GM21737 (cell line): ENCODE measurements around the gene SLC12A3.
"Not testable (repeated sequence)": the region's sequence is repeated elsewhere in the genome, so short reads cannot be mapped to it uniquely, and the experiment has no call there.

Experiments used
- ATAC-seq: cut with Tn5 transposase; IDR thresholded peaks from one replicate; pipeline ENCODE4 v1.9.1; 2021; ENCODE audit warnings: mild to moderate bottlenecking, moderate library complexity; ENCODE audit not compliant: unreplicated experiment

Gene SLC12A3

GRCh38 chr16:56866955-56867830 is 2.2 kb downstream of the SLC12A3 start:
- no peak for ATAC-seq

GRCh38 chr16:56868175-56868574 is 3.2 kb downstream of the SLC12A3 start:
- ATAC-seq: no peak

GRCh38 chr16:56868766-56869165 is 3.8 kb downstream of the SLC12A3 start:
- ATAC-seq: not testable (repeated sequence)

GRCh38 chr16:56869513-56870275 is 4.7 kb downstream of the SLC12A3 start:
- ATAC-seq: no peak

GRCh38 chr16:56870276-56870888 is 5.4 kb downstream of the SLC12A3 start:
- ATAC-seq: no peak

GRCh38 chr16:56871172-56871593 is 6.2 kb downstream of the SLC12A3 start:
- ATAC-seq: no peak

GRCh38 chr16:56872863-56873391 is 7.9 kb downstream of the SLC12A3 start:
- ATAC-seq: no peak

- no peak for ATAC-seq
These were observed 9.8 kb downstream of the SLC12A3 start for GRCh38 chr16:56874800-56875199.

GRCh38 chr16:56876048-56876447 is 11.0 kb downstream of the SLC12A3 start:
- no peak for ATAC-seq

GRCh38 chr16:56877486-56878182 is 12.6 kb downstream of the SLC12A3 start:
- no peak for ATAC-seq

- no peak for ATAC-seq
These were observed 13.4 kb downstream of the SLC12A3 start for GRCh38 chr16:56878282-56878854.

GRCh38 chr16:56879276-56879675 is 14.3 kb downstream of the SLC12A3 start:
- no peak for ATAC-seq

- ATAC-seq: no peak
These were observed 15.2 kb downstream of the SLC12A3 start for GRCh38 chr16:56880176-56880575.

GRCh38 chr16:56880685-56881084 is 15.7 kb downstream of the SLC12A3 start:
- no peak for ATAC-seq

GRCh38 chr16:56882077-56882800 is 17.2 kb downstream of the SLC12A3 start:
- no peak for ATAC-seq

GRCh38 chr16:56883586-56883985 is 18.6 kb downstream of the SLC12A3 start:
- ATAC-seq: no peak

- no peak for ATAC-seq
These were observed 19.1 kb downstream of the SLC12A3 start for GRCh38 chr16:56884026-56884582.

GRCh38 chr16:56884929-56885328 is 19.9 kb downstream of the SLC12A3 start:
- not testable (repeated sequence) for ATAC-seq

GRCh38 chr16:56885446-56886162 is 20.6 kb downstream of the SLC12A3 start:
- ATAC-seq: no peak
